ENCODE results near the gene SPOCK1.

SPOCK1 gene

DNA sequence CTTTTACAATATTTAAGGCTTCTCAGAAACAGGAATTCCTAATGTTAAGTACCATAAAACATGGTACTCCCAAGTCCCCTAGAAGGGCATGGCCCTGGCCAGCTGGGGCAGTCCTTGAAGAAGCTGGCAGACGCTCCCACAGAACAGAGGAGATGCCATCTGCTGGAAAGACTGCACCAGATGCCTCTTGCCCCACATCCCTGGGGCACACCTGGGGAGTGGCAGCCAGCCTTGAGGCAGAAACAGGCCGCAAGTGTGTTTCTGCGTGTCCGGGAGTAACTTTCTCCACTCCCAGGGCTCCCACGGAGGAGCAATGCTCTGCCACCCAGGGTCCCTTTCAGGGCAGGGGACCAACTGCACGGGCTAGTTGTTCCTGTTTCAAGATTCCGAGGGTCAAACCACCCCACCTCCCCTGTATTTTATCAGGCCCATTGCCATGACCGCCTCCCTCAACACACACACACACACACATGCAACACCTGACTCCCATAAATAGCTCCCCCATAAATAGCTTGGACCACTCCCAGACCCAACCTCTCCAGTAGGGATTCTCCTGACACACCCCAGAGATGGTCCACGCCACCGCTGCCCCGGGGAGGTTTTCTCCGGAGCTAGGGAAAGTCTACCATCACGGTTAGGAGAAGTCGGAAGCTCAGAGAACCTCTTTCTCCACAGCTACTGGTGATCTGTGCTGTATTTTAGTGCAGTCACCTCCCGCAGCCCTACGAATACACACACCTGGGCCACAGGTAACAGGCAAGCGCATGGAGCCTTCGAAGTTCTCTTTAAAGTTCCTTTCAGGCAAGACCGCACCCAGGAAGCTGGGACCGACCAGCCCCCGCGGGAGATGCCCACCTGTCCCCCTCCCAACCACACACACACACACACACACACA, 1.5 kb downstream of the SPOCK1 start:
- DNase-seq (ENCODE audit: low read depth), result no peak

DNA sequence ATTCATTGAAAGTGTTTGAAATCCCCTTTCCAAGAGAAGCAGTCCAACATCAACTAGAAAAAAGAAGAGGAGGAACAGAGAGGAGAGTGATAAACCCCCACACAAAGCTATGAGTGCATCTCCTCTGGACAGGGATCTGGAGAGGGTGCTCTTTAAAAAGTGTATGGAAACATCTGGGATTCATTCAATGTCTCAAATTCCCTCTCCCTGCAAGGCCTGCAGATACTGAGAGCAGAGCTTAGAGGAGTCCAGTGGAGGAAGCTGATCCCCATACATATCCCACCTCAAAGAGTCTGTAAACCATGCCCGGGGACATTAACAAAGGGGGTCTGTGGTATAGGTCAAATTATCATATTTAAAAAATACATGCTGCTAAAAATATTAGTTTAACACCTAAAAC, 2.2 kb downstream of the SPOCK1 start:
- DNase-seq (ENCODE audit: low read depth), result no peak
- no peak overlapping the region for H3K4me3 ChIP-seq (ENCODE audit: low read depth, low read length)

More for the DNA sequence above, 1.5 kb downstream of the SPOCK1 start:
- H3K4me3 ChIP-seq (ENCODE audit: low read depth, low read length), result peak overlapping the region; percentile 76

DNA sequence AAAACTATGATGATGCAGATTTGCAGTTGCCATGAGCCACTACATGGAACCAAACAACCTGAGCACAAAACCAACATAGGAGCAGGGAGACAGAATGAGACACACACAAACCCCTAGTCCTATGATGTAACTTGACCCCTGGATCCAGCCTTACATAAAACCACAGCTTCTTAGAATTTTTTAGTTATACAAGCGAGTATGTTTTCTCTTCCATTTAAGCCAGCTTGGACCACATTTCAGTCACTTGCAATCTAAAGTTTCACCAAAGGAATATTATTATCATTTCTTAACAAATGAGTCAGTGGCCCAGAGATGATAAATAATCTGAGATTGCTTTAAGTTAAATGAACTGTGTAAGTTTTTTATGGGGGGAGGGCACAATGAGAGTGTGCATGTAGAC, 6.8 kb downstream of the SPOCK1 start:
- H3K4me3 ChIP-seq (ENCODE audit: low read depth, low read length), result no peak overlapping the region
- peak; percentile 32 for DNase-seq (ENCODE audit: low read depth)

DNA sequence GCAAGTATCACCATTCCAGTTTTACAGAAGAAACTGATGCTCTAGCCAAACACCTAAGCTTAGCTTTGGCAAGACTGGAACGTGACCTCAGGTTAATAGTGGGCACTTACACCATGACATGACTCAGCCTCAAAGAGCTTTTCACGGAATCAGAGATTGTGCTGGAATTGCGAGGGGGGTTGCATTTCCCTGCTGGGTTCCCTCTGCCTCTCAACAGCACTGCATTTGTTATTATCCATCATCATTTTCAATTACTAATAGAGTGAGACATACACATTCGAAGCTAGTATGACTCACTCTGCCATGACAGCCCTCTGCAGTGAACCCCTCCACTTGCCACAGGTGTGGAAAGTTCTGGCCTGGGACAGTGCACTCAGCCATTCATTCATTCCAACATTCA, 8.0 kb downstream of the SPOCK1 start:
- DNase-seq (ENCODE audit: low read depth), result peak; percentile 32
- no peak overlapping the region for H3K4me3 ChIP-seq (ENCODE audit: low read depth, low read length)

DNA sequence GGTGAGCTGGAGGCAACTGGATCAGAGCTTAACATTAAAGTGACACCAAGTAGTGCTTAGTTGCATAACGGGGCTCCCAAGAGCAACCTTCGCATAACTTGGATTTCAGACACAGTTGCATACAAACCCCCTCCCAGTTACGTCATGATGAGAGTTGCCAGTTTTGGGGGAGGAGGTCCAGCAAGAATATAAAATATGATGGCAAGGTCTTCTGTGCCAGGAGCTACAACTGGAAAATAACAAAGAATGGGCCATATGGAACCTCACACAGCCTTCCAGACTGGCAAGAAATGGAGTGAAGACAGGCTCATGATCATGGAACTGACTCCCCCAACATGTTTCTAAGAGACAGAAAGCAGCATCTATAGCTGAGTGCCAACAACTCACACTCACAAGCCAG, 8.5 kb downstream of the SPOCK1 start:
- no peak overlapping the region for H3K4me3 ChIP-seq (ENCODE audit: low read depth, low read length)
- no peak for DNase-seq (ENCODE audit: low read depth)

DNA sequence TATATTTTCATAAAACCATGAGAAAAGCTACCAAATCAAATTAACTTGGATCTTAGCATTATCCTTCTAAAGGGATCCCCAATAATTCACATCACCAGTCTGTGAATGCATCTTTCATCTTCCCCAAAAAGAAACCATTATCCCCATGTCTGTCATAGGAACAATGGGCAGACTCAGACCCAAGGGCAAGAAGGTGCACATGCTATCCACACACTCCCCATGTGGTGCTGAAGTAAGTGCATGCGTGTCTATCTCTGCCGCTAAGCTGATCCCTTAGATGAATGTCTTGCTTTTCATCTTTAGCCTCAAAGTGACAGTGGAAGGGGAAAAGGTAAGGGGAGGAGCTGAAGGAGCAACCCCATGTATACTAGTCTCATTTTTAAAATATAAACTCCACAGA, 10.2 kb downstream of the SPOCK1 start:
- DNase-seq (ENCODE audit: low read depth), result no peak
- no peak overlapping the region for H3K4me3 ChIP-seq (ENCODE audit: low read depth, low read length)

DNA sequence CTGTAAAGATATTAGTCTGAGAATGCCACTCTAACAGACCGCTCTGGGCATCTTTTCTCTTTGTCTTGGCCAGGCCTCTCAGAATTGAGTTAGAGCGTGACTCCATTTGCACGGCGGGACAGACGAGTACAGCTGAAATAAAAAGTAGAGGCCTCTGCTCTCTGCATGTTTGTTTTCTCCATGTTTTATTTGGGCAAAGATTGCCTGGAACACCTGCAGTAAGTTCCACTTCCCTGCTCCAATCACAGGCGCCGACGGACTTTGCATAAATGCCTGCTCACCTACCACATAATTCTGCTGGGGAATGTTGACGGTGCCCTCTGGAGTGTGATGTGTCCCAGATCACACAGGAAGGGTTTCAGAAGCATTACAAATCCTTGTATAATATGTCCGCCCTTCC, 10.6 kb downstream of the SPOCK1 start:
- DNase-seq (ENCODE audit: low read depth), result no peak
- no peak overlapping the region for H3K4me3 ChIP-seq (ENCODE audit: low read depth, low read length)

DNA sequence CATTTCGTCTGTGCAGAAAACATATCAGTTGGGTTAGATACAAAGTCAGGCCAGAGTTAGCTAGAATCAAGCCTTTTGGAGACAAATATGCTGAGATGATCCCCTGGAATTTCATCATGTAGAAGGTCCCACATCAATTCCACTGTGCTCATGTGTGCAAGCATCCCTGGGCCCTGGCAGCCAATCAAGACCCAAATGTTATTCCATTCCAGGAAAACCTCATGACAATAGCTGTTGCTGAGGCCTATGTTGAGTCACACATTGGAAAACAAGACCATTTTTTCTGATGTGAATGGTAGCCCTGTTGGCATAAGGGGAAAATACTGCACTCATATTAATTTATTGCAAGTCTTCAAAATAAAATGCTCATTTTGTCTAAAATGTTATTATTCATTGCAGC, 11.5 kb downstream of the SPOCK1 start:
- no peak overlapping the region for H3K4me3 ChIP-seq (ENCODE audit: low read depth, low read length)
- DNase-seq (ENCODE audit: low read depth), result peak; percentile 83

DNA sequence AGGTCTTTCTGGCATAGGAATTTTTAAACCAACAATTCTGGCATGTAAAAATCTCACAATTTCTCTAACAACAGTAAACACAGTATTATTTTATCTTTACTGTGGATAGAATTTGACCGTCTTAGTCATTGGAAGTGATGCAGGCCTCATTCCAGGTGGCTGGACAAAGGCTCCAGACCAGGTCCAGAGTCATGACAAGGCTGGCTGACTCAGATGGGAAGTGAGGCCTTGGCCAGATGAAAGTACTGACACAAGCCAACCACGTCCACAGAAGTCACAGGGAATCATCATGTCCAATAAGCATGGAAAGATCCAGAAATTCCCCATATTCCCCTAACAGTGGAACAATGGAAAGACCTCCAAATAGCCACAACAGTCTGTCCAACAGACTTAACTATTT, 12.4 kb downstream of the SPOCK1 start:
- no peak for DNase-seq (ENCODE audit: low read depth)
- no peak overlapping the region for H3K4me3 ChIP-seq (ENCODE audit: low read depth, low read length)

DNA sequence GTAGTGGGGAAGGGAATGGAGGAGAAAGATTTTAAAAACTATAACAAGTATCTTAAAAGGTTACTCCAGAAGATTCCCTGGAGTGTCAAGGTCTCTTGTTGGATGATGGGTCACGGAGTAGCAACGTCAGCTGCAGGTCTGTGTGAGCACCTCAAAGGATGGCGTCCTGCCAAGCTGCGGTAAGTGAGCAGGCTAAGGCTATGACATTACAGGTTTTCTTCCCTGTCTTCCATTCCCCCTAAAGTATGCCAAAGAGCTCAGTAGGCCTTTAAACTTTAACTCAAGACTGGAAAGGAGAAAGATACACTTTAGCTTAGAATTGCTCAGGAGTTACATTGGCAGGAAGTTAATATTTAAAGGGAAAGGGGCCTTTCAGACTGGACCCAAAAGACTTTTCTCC, 17.5 kb downstream of the SPOCK1 start:
- no peak overlapping the region for H3K4me3 ChIP-seq (ENCODE audit: low read depth, low read length)
- no peak for DNase-seq (ENCODE audit: low read depth)

DNA sequence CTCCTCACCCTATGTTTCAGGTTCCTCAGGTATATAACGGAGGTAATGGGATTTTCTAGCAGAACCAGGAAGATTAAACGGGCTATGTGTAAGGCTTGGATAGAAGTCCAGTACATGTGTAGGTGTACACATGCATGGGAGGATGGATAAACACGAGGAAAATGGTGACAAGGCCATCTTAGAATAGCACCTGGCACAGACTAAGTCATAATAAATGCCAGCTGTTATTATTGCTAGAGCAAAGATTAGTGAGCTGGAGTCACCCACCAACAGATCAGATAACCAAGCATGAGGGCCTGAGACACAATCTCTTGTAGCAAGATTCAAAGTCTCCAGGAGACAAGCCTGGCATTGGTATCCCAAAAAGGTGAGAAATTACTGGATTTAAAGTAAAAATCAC, 21.1 kb downstream of the SPOCK1 start:
- no peak overlapping the region for H3K4me3 ChIP-seq (ENCODE audit: low read depth, low read length)
- DNase-seq (ENCODE audit: low read depth), result no peak

DNA sequence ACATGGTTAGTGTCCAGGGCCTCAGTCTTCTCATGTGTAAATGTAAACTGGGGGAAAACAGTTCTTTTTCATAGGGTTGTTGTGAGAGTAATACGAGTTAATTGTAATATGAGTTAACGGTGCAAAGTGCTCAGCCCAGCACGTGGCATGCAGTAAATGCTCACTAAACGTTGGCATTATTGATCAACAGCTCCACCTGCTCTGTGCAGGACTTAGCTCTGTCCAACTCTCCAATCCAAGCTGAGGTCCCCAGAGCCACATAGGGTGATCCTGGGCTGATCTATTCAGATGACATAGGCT, 28.3 kb downstream of the SPOCK1 start:
- no peak for DNase-seq (ENCODE audit: low read depth)
- H3K4me3 ChIP-seq (ENCODE audit: low read depth, low read length), result no peak overlapping the region

DNA sequence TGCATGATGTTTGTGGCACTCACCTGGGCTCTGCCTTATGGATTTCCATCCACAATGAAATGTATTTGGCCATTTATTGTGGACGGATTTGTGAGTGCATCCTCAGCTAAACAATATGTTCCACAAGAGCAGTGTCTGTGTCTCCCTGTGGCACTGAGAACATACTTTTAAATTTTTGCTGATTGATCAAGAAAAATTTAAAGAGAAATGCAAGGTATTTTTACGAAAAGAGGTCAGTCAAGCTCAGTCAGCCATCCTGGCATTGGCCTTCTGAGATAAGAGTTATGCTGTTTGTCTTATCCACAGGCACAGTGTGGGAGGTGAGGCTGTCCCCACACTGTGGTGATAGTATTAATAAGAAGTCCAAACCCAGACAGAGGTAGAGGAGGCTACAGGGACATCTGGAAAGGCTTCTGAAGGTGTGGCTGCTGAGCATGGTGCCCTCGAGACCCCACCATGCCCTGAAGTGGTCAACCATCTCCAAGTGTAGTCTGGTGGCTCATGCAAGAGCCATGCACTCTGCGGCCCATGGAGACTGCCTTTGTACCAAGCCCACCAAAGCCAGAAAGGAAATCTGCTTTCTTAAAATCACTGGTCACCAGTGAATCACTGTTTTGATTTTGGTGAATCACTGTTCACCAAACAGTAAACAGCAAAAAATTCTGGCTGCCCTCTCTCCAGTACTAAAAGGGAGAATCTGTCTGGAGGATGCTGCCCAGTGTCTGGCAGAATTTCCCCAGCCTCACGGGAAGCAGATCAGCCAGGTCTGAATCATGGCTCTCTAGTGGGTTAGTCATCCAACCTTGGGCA, 28.8 kb downstream of the SPOCK1 start:
- no peak overlapping the region for H3K4me3 ChIP-seq (ENCODE audit: low read depth, low read length)
- peak; percentile 94 for DNase-seq (ENCODE audit: low read depth)

DNA sequence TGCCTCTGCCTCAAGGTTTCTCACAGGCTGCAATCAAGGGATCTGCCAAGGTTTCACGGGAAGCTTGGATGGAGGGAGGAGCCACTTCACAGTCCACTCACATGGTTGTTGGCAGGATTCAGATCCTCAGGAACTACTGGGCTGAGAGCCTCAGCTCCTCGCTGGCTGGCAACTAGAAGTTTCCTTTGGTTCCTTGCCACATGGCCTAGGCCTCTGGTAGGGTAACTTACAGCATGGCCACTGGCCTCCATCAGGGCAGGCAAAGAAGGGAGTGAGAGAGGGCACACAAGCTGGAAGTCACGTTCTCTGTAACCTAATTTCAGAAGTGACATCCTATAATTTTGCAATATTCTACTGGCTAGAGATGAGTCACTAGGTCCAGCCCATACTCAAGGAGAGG, 32.2 kb downstream of the SPOCK1 start:
- no peak for DNase-seq (ENCODE audit: low read depth)
- H3K4me3 ChIP-seq (ENCODE audit: low read depth, low read length), result no peak overlapping the region

DNA sequence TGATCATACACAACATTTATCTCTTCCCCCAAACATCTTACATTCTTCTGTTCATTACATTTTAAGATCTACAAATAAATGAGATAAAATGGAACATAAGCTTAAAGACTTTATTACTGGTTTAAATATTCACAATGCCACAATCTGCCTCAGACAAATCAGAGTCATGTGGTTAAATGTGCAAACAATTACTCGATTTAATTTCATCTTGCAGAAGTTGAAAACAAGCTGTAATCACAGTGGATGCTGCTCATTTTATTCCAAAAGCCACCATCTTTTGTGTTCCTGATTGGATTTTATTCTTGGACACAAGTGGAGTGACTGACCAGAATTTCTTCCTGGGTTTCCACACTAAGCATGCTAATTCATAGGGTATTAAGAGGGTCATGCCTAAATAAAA, 33.2 kb downstream of the SPOCK1 start:
- H3K4me3 ChIP-seq (ENCODE audit: low read depth, low read length), result no peak overlapping the region
- DNase-seq (ENCODE audit: low read depth), result no peak

DNA sequence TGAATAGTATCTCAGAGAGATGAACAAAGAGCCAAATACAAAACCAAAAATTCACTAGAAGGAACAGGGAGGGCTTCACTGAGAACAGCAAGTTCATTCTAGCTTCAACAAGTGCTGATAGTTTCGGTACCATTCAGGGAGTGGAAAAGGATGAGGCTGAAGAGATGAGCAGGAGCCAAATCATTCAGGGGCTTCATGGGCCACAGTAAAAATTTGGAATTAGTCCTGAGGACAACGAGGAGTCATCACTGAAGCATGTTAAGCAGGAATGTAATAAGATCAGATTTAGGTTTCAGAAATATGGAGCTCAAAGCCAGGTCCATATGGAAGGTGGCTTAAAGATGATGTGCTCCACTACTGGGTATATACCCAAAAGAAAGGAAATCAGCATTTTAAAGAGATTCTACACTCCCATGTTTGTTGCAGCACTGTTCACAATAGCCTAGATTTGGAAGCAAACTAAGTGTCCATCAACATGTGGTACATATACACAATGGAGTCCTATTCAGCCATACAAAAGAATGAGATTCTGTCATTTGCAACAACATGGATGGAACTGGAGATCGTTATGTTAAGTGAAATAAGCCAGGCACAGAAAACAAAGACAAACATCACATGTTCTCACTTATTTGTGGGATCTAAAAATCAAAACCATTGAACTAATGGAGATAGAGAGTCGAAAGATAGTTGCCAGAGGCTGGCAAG, 36.2 kb downstream of the SPOCK1 start:
- no peak overlapping the region for H3K4me3 ChIP-seq (ENCODE audit: low read depth, low read length)
- DNase-seq (ENCODE audit: low read depth), result no peak

DNA sequence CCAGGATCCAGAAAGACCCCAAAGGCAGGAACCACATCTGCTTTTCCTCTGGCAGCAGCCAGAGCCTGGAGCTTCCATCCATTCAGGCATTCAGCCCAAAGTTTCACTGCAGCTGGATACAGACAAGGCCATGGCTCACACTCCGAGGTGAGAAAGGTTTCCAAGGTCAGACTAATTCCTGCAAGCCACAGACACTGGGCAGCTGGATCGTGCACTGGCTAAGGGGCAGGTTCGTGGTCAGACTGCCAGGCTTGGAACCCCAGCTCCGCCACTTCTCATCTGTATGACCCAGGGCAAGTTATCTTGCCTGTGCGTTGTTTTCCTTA, 36.9 kb downstream of the SPOCK1 start:
- DNase-seq (ENCODE audit: low read depth), result no peak
- no peak overlapping the region for H3K4me3 ChIP-seq (ENCODE audit: low read depth, low read length)

DNA sequence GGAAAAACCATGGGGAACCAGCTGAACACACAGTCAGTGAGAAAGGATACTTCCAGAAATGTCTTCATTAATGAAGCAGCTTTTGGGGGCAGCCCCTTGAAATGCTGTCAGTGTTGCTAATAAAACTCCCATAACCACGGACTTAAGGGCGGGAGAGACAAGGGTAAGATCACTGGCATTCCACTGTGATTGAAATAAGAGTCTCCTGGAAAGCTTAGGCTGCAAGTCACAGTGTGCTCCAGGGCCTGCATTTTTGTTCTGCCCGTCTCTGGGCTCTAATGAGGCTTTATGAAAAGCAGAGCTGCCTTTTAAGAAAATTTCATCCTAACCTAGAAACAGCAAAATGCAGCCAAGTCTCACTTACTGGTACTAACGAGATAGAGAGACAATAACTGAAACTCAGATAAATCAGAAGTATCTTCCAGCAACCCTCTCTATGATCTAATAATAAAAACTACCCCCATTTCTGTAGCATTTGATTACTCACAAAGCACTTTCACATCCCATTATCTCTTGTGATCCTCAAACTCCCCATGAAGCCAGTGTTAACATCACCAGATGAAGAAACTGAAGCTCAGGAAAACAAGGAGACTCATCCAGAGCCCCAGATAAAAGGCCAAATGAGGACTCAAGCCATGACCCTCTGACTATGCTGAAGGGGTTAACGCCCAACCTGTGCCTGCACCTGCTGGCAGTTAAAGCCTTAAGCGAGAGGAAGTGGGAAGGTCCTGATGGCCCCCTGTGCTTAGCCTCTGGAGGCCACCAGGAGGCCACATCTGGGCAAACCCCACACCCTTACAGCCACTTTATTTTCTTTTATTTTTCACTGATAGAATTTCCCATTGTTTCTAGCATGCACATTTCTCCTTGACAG, 37.5 kb downstream of the SPOCK1 start:
- DNase-seq (ENCODE audit: low read depth), result no peak
- no peak overlapping the region for H3K4me3 ChIP-seq (ENCODE audit: low read depth, low read length)

DNA sequence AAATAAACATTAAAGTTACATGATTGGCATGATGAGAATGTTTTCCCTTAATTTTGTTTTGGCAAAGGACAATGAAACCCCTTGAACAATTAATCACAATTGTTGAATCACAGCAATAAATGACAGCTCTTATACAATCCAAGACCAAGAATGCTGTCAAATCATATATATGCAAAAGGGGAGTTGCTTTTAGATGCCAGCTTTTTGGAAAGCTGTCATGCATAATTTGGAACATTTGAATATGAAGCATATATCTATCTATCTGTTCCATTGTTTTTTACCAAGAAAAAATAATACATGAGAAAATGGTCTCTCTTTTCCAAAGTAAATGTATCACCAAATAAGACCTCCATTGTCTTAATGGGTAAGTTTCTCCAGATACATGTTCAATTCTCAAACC, 44.5 kb downstream of the SPOCK1 start:
- DNase-seq (ENCODE audit: low read depth), result no peak
- no peak overlapping the region for H3K4me3 ChIP-seq (ENCODE audit: low read depth, low read length)
